Keratinocyte (primary cell): Measurements from ENCODE around the gene DLG2. TPM values are rescaled to one million over a fixed set of nuclear protein-coding genes. Genes with fewer than 3 reads are reported as not detected.

Experiments used
- DNase-seq: peaks from one replicate; pipeline ENCODE4 v3.0.0-alpha.2; 2011; ENCODE audit warnings: low read depth, missing footprints, low spot score
- FAIRE-seq: peaks from 2 replicates; lab custom pipeline; 2011; peaks lifted over from hg19 to GRCh38; lab: Jason Lieb, UNC
- H2AFZ ChIP-seq: 2 replicates; pipeline ENCODE4 v1.6.0; 2012; ENCODE audit warnings: low read length, control low read depth, inconsistent platforms; ENCODE audit not compliant: control insufficient read depth
- H3K27ac ChIP-seq: 2 replicates; pipeline ENCODE4 v1.5.1; 2011; ENCODE audit warnings: low read length; ENCODE audit not compliant: control insufficient read depth, insufficient read depth
- H3K27me3 ChIP-seq: 3 replicates; pipeline ENCODE4 v1.6.0; 2011; ENCODE audit warnings: low read length; ENCODE audit not compliant: control insufficient read depth, insufficient read depth; ENCODE audit errors: extremely low read depth
- H3K36me3 ChIP-seq, 2 experiments: 2 replicates in 1 of 2; 3 replicates in 1 of 2; pipeline ENCODE4 v1.5.1; 2011; ENCODE audit warnings: low read length in 2 of 2, mild to moderate bottlenecking in 1 of 2; ENCODE audit not compliant: control insufficient read depth in 2 of 2, insufficient read depth in 2 of 2; ENCODE audit errors: extremely low read depth in 1 of 2
- H3K4me1 ChIP-seq: 3 replicates; pipeline ENCODE4 v1.5.1; 2011; ENCODE audit warnings: low read length; ENCODE audit not compliant: control insufficient read depth, insufficient read depth; ENCODE audit errors: extremely low read depth
- H3K4me2 ChIP-seq: 3 replicates; pipeline ENCODE4 v1.6.0; 2011; ENCODE audit warnings: low read depth, low read length; ENCODE audit not compliant: control insufficient read depth, insufficient read depth; ENCODE audit errors: extremely low read depth
- H3K4me3 ChIP-seq, 3 experiments: fragments of 200-600 bp in 1 of 3; sonication (generic) in 1 of 3; 2 replicates in 2 of 3; 3 replicates in 1 of 3; pipeline ENCODE4 v1.5.1; 2011 to 2016; ENCODE audit warnings: low read length in 3 of 3, mild to moderate bottlenecking in 3 of 3, control low read depth in 2 of 3, inconsistent platforms in 1 of 3, low read depth in 1 of 3, mixed read lengths in 1 of 3, mixed run types in 1 of 3, moderate library complexity in 1 of 3; ENCODE audit not compliant: control insufficient read depth in 2 of 3, insufficient read depth in 2 of 3; ENCODE audit errors: extremely low read depth in 1 of 3
- H3K79me2 ChIP-seq: 2 replicates; pipeline ENCODE4 v1.6.0; 2012; ENCODE audit warnings: low read length; ENCODE audit not compliant: control insufficient read depth, insufficient read depth
- H3K9ac ChIP-seq: 3 replicates; pipeline ENCODE4 v1.6.0; 2011; ENCODE audit warnings: low read length; ENCODE audit not compliant: control insufficient read depth, insufficient read depth; ENCODE audit errors: extremely low read depth
- H3K9me1 ChIP-seq: 3 replicates; pipeline ENCODE4 v1.6.0; 2011; ENCODE audit warnings: low read length; ENCODE audit not compliant: control insufficient read depth, insufficient read depth; ENCODE audit errors: extremely low read depth
- H3K9me3 ChIP-seq: 2 replicates; pipeline ENCODE4 v1.5.1; 2012; ENCODE audit warnings: low read depth, low read length; ENCODE audit not compliant: control insufficient read depth
- H4K20me1 ChIP-seq: 3 replicates; pipeline ENCODE4 v1.6.0; 2011; ENCODE audit warnings: low read length; ENCODE audit not compliant: control insufficient read depth, insufficient read depth; ENCODE audit errors: extremely low read depth
- CTCF ChIP-seq, 3 experiments: IDR thresholded peaks in 1 of 3; conservative IDR thresholded peaks in 1 of 3; optimal IDR thresholded peaks in 1 of 3; 2 replicates in 2 of 3; 3 replicates in 1 of 3; pipeline versions ENCODE3 to v1.5.1; 2011; ENCODE audit warnings: low read length in 3 of 3, mild to moderate bottlenecking in 3 of 3, moderate library complexity in 2 of 3, control low read depth in 1 of 3, inconsistent platforms in 1 of 3; ENCODE audit not compliant: insufficient read depth in 2 of 3; ENCODE audit errors: extremely low read depth in 1 of 3
- EZH2 ChIP-seq: IDR thresholded peaks from one replicate; pipeline ENCODE4 v1.6.1; 2012; ENCODE audit warnings: inconsistent platforms, mild to moderate bottlenecking, low read length, moderate library complexity
- dilution Hi-C: fragments of 300-500 bp; cut with MboI; formaldehyde crosslinking; loops from one replicate; pipeline ENCODE4 v1.7.0; 2020; ENCODE audit warnings: low sequenced_read_pairs; ENCODE audit not compliant: extremely low pct_ligation_motif_present
- polyA plus RNA-seq, 5 experiments: library from polyadenylated mRNA; depleted of rRNA in 3 of 5; stranded (reverse) in 3 of 5; stranded (forward) in 1 of 5; unstranded in 1 of 5; fragments of >200 nt; gene quantifications; 1 replicate in 1 of 5; 2 replicates in 3 of 5; 3 replicates in 1 of 5; pipeline versions ENCODE4 v1.2.1 to v1.2.3, GENCODE V29; 2011 to 2012; ENCODE audit warnings: missing spikeins in 2 of 5, low read depth in 1 of 5, low replicate concordance in 1 of 5

DLG2 gene
- polyA plus RNA-seq, 1 donor (not counting 4 experiments of a cell fraction or from before 2014, with no cell fraction given): 0.55 TPM

GRCh38 chr11:84194696-84195095 lies 1432.4 kb downstream of the DLG2 start:
- TF ChIP-seq CTCF (optimal IDR thresholded peaks at IDR 0.05 in 1 of 3, IDR thresholded peaks at IDR 0.05 in 1 of 3, conservative IDR thresholded peaks at IDR 0.05 in 1 of 3; ENCODE audit: extremely low read depth in 1 of 3, insufficient read depth in 2 of 3, low read length in 3 of 3): no peak
- no peak for TF ChIP-seq EZH2
- no peak overlapping the region for H3K4me2 ChIP-seq
- H3K79me2 ChIP-seq: no peaks in the 10 kb centered on the region
- no peak overlapping the region for H3K27ac ChIP-seq
- no peaks in the 10 kb centered on the region for H3K9me3 ChIP-seq
- H2AFZ ChIP-seq: no peak overlapping the region
- dilution Hi-C loops: no loop called here
- no peak for FAIRE-seq
- no peaks in the 10 kb centered on the region for H3K4me1 ChIP-seq
- H3K9ac ChIP-seq: no peak overlapping the region
- DNase-seq: no peak
- no peaks in the 10 kb centered on the region for H3K9me1 ChIP-seq
- H3K27me3 ChIP-seq: no peaks in the 10 kb centered on the region
- H4K20me1 ChIP-seq: no peaks in the 10 kb centered on the region
- H3K4me3 ChIP-seq: no peak overlapping the region
- no peaks in the 10 kb centered on the region for H3K36me3 ChIP-seq

- no peak overlapping the region for H3K4me3 ChIP-seq
- H3K9me3 ChIP-seq: no peaks in the 10 kb centered on the region
- no peak overlapping the region for H3K9ac ChIP-seq
- FAIRE-seq (no peak), DNase-seq (no peak)
- H3K4me1 ChIP-seq: no peaks in the 10 kb centered on the region
- no peaks in the 10 kb centered on the region for H3K9me1 ChIP-seq
- dilution Hi-C loops: no loop called here
- no peak overlapping the region for H3K4me2 ChIP-seq
- no peaks in the 10 kb centered on the region for H4K20me1 ChIP-seq
- no peaks in the 10 kb centered on the region for H3K36me3 ChIP-seq
- H2AFZ ChIP-seq: no peak overlapping the region
- no peak for TF ChIP-seq CTCF (optimal IDR thresholded peaks at IDR 0.05 in 1 of 3, IDR thresholded peaks at IDR 0.05 in 1 of 3, conservative IDR thresholded peaks at IDR 0.05 in 1 of 3; ENCODE audit: extremely low read depth in 1 of 3, insufficient read depth in 2 of 3, low read length in 3 of 3)
- H3K79me2 ChIP-seq: no peaks in the 10 kb centered on the region
- no peaks in the 10 kb centered on the region for H3K27me3 ChIP-seq
- H3K27ac ChIP-seq: no peak overlapping the region
Observed at GRCh38 chr11:84193706-84194105, 1433.4 kb downstream of the DLG2 start.
